ENCODE results near the gene CCR8. TPM values are rescaled to one million over a fixed set of nuclear protein-coding genes. Genes with fewer than 3 reads are reported as not detected.

Gene CCR8
- polyA plus RNA-seq, 1 donor from 2014 or later = not detected

- no peaks in the 10 kb centered on the region for H3K79me2 ChIP-seq (replicated peaks; ENCODE audit: insufficient read depth, low read length)
These were observed 49.7 kb downstream of the CCR8 start for GRCh38 chr3:39378957-39379777.

GRCh38 chr3:39379778-39380155 is 50.3 kb downstream of the CCR8 start:
- no peaks in the 10 kb centered on the region for H3K9me2 ChIP-seq (ENCODE audit: insufficient read depth, low read length)
- TF ChIP-seq SMC3 (conservative IDR thresholded peaks at IDR 0.05; ENCODE audit: poor library complexity) (no peak), MXI1 (conservative IDR thresholded peaks at IDR 0.05; ENCODE audit: poor library complexity, severe bottlenecking) (no peak), REST (IDR thresholded peaks at IDR 0.05; ENCODE audit: borderline replicate concordance) (no peak), CTCF (IDR thresholded peaks at IDR 0.05; ENCODE audit: poor library complexity, severe bottlenecking) (no peak), TAF1 (IDR thresholded peaks at IDR 0.05; ENCODE audit: low read depth) (no peak), RAD21 (conservative IDR thresholded peaks at IDR 0.05) (no peak), POLR2AphosphoS5 (IDR thresholded peaks at IDR 0.05) (no peak), EP300 (conservative IDR thresholded peaks at IDR 0.05; ENCODE audit: poor library complexity, severe bottlenecking) (no peak), EZH2 (IDR thresholded peaks at IDR 0.05; ENCODE audit: borderline replicate concordance, insufficient read depth, low read length, poor library complexity, severe bottlenecking) (no peak)

More at GRCh38 chr3:39378957-39379777, 49.7 kb downstream of the CCR8 start:
- Histone ChIP-seq H3K4me3 (ENCODE audit: low read length) (no peak overlapping the region), H3K9me2 (ENCODE audit: insufficient read depth, low read length) (no peaks in the 10 kb centered on the region), H3K27me3 (ENCODE audit: insufficient read depth, low read depth, low read length) (no peaks in the 10 kb centered on the region), H3K9me3 (ENCODE audit: low read length) (no peaks in the 10 kb centered on the region), H3K4me2 (ENCODE audit: low read length) (no peak overlapping the region), H3K27ac (ENCODE audit: low read length) (no peak overlapping the region), H3F3A (ENCODE audit: insufficient read depth, low read length, poor library complexity, severe bottlenecking) (no peaks in the 10 kb centered on the region), H3K36me3 (ENCODE audit: insufficient read depth, low read length) (no peaks in the 10 kb centered on the region), H3K9ac (ENCODE audit: low read length) (no peak overlapping the region), H2AFZ (ENCODE audit: low read depth, low read length) (no peak overlapping the region), H4K20me1 (ENCODE audit: insufficient read depth) (no peaks in the 10 kb centered on the region)
- TF ChIP-seq TAF1 (IDR thresholded peaks at IDR 0.05; ENCODE audit: low read depth) = no peak
- TF ChIP-seq RAD21 (conservative IDR thresholded peaks at IDR 0.05) = no peak

More at GRCh38 chr3:39379778-39380155, 50.3 kb downstream of the CCR8 start:
- Histone ChIP-seq H3K4me3 (ENCODE audit: low read length) (no peak overlapping the region), H3F3A (ENCODE audit: insufficient read depth, low read length, poor library complexity, severe bottlenecking) (no peaks in the 10 kb centered on the region), H2AFZ (ENCODE audit: low read depth, low read length) (no peak overlapping the region), H4K20me1 (ENCODE audit: insufficient read depth) (no peaks in the 10 kb centered on the region), H3K9ac (ENCODE audit: low read length) (no peak overlapping the region), H3K79me2 (replicated peaks; ENCODE audit: insufficient read depth, low read length) (peaks cover under 1% of the 10 kb centered on the region), H3K9me3 (ENCODE audit: low read length) (no peaks in the 10 kb centered on the region), H3K36me3 (ENCODE audit: insufficient read depth, low read length) (no peaks in the 10 kb centered on the region), H3K4me2 (ENCODE audit: low read length) (no peak overlapping the region), H3K27me3 (ENCODE audit: insufficient read depth, low read depth, low read length) (no peaks in the 10 kb centered on the region), H3K27ac (ENCODE audit: low read length) (no peak overlapping the region)

All from neural cell (in vitro differentiated cells).